ENCODE measurements around the gene OR2AJ1. TPM values are rescaled to one million over a fixed set of nuclear protein-coding genes. Genes with fewer than 3 reads are reported as not detected.
"Not testable (repeated sequence)": the region's sequence is repeated elsewhere in the genome, so short reads cannot be mapped to it uniquely, and the experiment has no call there.

Gene OR2AJ1
- total RNA-seq, 1 donor: not detected

DNA sequence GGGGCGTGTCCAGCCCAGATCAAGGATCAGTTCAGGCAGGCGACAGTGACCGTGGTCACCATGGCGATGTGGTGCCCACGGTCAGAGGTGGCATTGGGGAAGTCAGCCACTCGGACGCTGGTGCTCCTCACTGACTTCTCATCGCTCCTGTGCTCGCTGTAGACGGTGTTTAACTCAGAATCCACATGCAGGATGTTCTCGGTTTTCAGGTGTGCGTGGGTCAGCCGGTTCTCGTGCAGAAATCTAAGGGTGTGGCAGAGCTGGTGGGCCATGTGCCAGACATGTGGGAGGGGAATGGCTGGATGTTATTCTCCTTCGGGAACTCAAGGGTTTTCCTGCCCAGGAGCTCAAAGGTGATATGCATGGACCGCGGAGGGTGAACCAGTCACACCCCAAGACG is 11.7 kb downstream of the OR2AJ1 start:
- Histone ChIP-seq H3K9me3 (ENCODE audit: low read depth, low read length) (no peaks in the 10 kb centered on the region), H2AFZ (ENCODE audit: low read length) (no peak overlapping the region), H3K4me2 (ENCODE audit: insufficient read depth, low read length) (no peak overlapping the region), H3K4me3 (ENCODE audit: insufficient read depth, low read length) (no peak overlapping the region), H4K20me1 (ENCODE audit: insufficient read depth, low read length) (no peaks in the 10 kb centered on the region), H3K27me3 (ENCODE audit: insufficient read depth, low read length) (no peaks in the 10 kb centered on the region), H3K4me1 (ENCODE audit: insufficient read depth, low read length) (no peaks in the 10 kb centered on the region), H3K79me2 (ENCODE audit: insufficient read depth, low read length) (no peaks in the 10 kb centered on the region), H3K27ac (ENCODE audit: low read depth, low read length) (no peak overlapping the region), H3K36me3 (ENCODE audit: insufficient read depth, low read length) (no peaks in the 10 kb centered on the region)
- TF ChIP-seq CTCF (IDR thresholded peaks at IDR 0.05; ENCODE audit: extremely low read depth, low read depth, low read length): no peak
- DNase-seq (ENCODE audit: insufficient read length, low spot score, missing footprints): no peak

DNA sequence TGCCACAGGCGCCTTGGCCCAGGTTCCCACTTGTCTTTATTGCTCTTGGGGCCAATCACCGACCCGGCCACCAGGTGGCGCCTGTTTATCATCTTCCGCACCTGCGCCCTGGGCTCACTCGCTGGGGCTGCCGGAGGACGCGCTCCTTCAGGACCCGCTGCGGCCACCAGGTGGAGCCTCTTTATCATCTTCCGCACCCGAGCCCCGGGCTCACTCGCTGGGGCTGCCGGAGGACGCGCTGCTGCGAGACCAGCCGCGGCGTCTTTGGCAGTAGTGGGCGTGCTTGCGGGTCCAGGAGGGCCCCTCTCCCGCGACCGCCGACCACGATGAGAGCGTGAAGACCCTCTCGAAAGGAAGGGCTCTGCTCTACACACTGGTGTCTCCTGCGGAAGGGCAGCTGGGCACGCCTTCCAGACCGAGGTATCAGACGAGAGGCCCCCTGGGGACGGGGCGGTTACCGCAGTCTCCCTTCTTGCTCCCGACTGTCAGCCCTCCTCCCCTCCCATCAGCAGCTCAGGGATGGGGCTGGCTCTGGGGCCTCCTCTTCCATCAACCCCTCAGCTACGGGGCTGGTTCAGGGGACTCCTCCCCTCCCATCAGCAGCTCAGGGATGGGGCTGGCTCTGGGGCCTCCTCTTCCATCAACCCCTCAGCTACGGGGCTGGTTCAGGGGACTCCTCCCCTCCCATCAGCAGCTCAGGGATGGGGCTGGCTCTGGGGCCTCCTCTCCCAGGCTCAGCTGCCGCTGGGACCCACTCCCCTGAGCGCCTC is 12.5 kb downstream of the OR2AJ1 start:
- not testable (repeated sequence) for H3K79me2 ChIP-seq (ENCODE audit: insufficient read depth, low read length); H4K20me1 ChIP-seq (ENCODE audit: insufficient read depth, low read length); H3K36me3 ChIP-seq (ENCODE audit: insufficient read depth, low read length); H2AFZ ChIP-seq (ENCODE audit: low read length); H3K9me3 ChIP-seq (ENCODE audit: low read depth, low read length); H3K27ac ChIP-seq (ENCODE audit: low read depth, low read length); H3K4me1 ChIP-seq (ENCODE audit: insufficient read depth, low read length); H3K4me2 ChIP-seq (ENCODE audit: insufficient read depth, low read length); DNase-seq (ENCODE audit: insufficient read length, low spot score, missing footprints); H3K27me3 ChIP-seq (ENCODE audit: insufficient read depth, low read length); H3K4me3 ChIP-seq (ENCODE audit: insufficient read depth, low read length)
- TF ChIP-seq CTCF (IDR thresholded peaks at IDR 0.05; ENCODE audit: extremely low read depth, low read depth, low read length): peak; percentile 16

- no peaks in the 10 kb centered on the region for H3K4me1 ChIP-seq (ENCODE audit: insufficient read depth, low read length)
Measured at GRCh38 chr1:247942624-247943023, 17.9 kb downstream of the OR2AJ1 start.

More at GRCh38 chr1:247942624-247943023, 17.9 kb downstream of the OR2AJ1 start:
- Histone ChIP-seq H3K4me3 (ENCODE audit: insufficient read depth, low read length) (no peak overlapping the region), H3K4me2 (ENCODE audit: insufficient read depth, low read length) (no peak overlapping the region), H3K36me3 (ENCODE audit: insufficient read depth, low read length) (no peaks in the 10 kb centered on the region), H3K27me3 (ENCODE audit: insufficient read depth, low read length) (no peaks in the 10 kb centered on the region), H3K9me3 (ENCODE audit: low read depth, low read length) (no peaks in the 10 kb centered on the region), H3K79me2 (ENCODE audit: insufficient read depth, low read length) (no peaks in the 10 kb centered on the region), H3K27ac (ENCODE audit: low read depth, low read length) (no peak overlapping the region), H4K20me1 (ENCODE audit: insufficient read depth, low read length) (no peaks in the 10 kb centered on the region), H2AFZ (ENCODE audit: low read length) (no peak overlapping the region)
- DNase-seq (ENCODE audit: insufficient read length, low spot score, missing footprints): no peak
- TF ChIP-seq CTCF (IDR thresholded peaks at IDR 0.05; ENCODE audit: extremely low read depth, low read depth, low read length): no peak
